GM23338 (cell line): ENCODE results near the gene PCSK6. TPM values are rescaled to one million over a fixed set of nuclear protein-coding genes. Genes with fewer than 3 reads are reported as not detected.

Experiments used
- ATAC-seq: fragments of 200-7000 bp; cut with Tn5 transposase; 3 replicates; pipeline ENCODE4 v1.9.1; 2020
- DNase-seq: peaks from one replicate; pipeline ENCODE4 v3.0.0-alpha.2; 2015; ENCODE audit warnings: low spot score
- H2AFZ ChIP-seq: fragments of 200-600 bp; sonication (generic); 2 replicates; pipeline ENCODE4 v1.8.0; 2016; ENCODE audit warnings: antibody characterized with exemption, mild to moderate bottlenecking, moderate library complexity
- H3F3A ChIP-seq: fragments of 200-600 bp; sonication (generic); replicated peaks from 2 replicates; pipeline ENCODE4 v1.8.0; 2017; ENCODE audit warnings: antibody characterized with exemption, mixed run types, low read depth
- H3K27ac ChIP-seq: fragments of 200-600 bp; sonication (generic); 2 replicates; pipeline ENCODE4 v1.6.1; 2016; ENCODE audit warnings: low read depth
- H3K27me3 ChIP-seq: fragments of 200-600 bp; sonication (generic); 2 replicates; pipeline ENCODE4 v1.8.0; 2016; ENCODE audit warnings: mild to moderate bottlenecking, mixed run types, moderate library complexity; ENCODE audit not compliant: insufficient read depth
- H3K36me3 ChIP-seq: fragments of 200-600 bp; sonication (generic); 2 replicates; pipeline ENCODE4 v1.8.0; 2016; ENCODE audit warnings: mild to moderate bottlenecking; ENCODE audit not compliant: insufficient read depth
- H3K4me1 ChIP-seq: fragments of 200-600 bp; sonication (generic); 2 replicates; pipeline ENCODE4 v1.8.0; 2016; ENCODE audit warnings: mild to moderate bottlenecking, moderate library complexity; ENCODE audit not compliant: insufficient read depth
- H3K4me2 ChIP-seq: fragments of 200-600 bp; sonication (generic); 2 replicates; pipeline ENCODE4 v1.7.1; 2017; ENCODE audit warnings: mixed run types
- H3K4me3 ChIP-seq: fragments of 200-600 bp; sonication (generic); 2 replicates; pipeline ENCODE4 v1.6.1; 2016; ENCODE audit warnings: mixed run types
- H3K79me2 ChIP-seq: fragments of 200-600 bp; sonication (generic); replicated peaks from 2 replicates; pipeline ENCODE4 v1.8.0; 2017; ENCODE audit warnings: mild to moderate bottlenecking; ENCODE audit not compliant: insufficient read depth
- H3K9me2 ChIP-seq: fragments of 200-600 bp; sonication (generic); 2 replicates; pipeline ENCODE4 v1.8.0; 2017; ENCODE audit not compliant: insufficient read depth
- H4K20me1 ChIP-seq: fragments of 200-600 bp; sonication (generic); replicated peaks from 2 replicates; pipeline ENCODE4 v1.8.0; 2017; ENCODE audit warnings: mild to moderate bottlenecking; ENCODE audit not compliant: insufficient read depth
- H3K27ac Mint-ChIP-seq: 2 replicates; pipeline ENCODE4 v1.8.0; 2020; ENCODE audit warnings: inconsistent platforms, mild to moderate bottlenecking, moderate library complexity, mixed read lengths
- H3K27me3 Mint-ChIP-seq: 3 replicates; pipeline ENCODE4 v1.8.0; 2022; ENCODE audit warnings: low read depth, mild to moderate bottlenecking, moderate library complexity, mixed read lengths, inconsistent platforms; ENCODE audit not compliant: insufficient read depth, poor library complexity
- H3K36me3 Mint-ChIP-seq: 3 replicates; pipeline ENCODE4 v1.8.0; 2021; ENCODE audit warnings: low read depth, mild to moderate bottlenecking, inconsistent platforms, moderate library complexity, mixed read lengths
- H3K4me1 Mint-ChIP-seq: 3 replicates; pipeline ENCODE4 v1.8.0; 2020; ENCODE audit warnings: mild to moderate bottlenecking, inconsistent platforms, mixed read lengths
- H3K4me3 Mint-ChIP-seq: 3 replicates; pipeline ENCODE4 v1.8.0; 2021; ENCODE audit warnings: moderate library complexity, mild to moderate bottlenecking, inconsistent platforms, mixed read lengths
- H3K9me3 Mint-ChIP-seq: 3 replicates; pipeline ENCODE4 v1.8.0; 2020; ENCODE audit warnings: moderate library complexity, mild to moderate bottlenecking, inconsistent platforms, mixed read lengths
- CREB1 ChIP-seq: fragments of 250-450 bp; sonication (Bioruptor Pico); IDR thresholded peaks from 2 replicates; pipeline ENCODE4 v1.5.0; 2020; ENCODE audit warnings: low read depth, mild to moderate bottlenecking, moderate library complexity
- EZH2 ChIP-seq: fragments of 200-600 bp; sonication (generic); IDR thresholded peaks from one replicate; pipeline ENCODE4 v1.8.0; 2017; ENCODE audit warnings: antibody characterized with exemption, mild to moderate bottlenecking, low read depth; ENCODE audit not compliant: unreplicated experiment
- JUNB ChIP-seq: IDR thresholded peaks from one replicate; pipeline ENCODE4 v1.6.1; 2016; ENCODE audit warnings: antibody characterized with exemption; ENCODE audit not compliant: unreplicated experiment
- NANOG ChIP-seq: IDR thresholded peaks from 2 replicates; pipeline ENCODE4 v1.6.1; 2016; ENCODE audit warnings: antibody characterized with exemption, borderline replicate concordance
- POLR2AphosphoS5 ChIP-seq: IDR thresholded peaks from 2 replicates; pipeline ENCODE4 v1.6.1; 2016; ENCODE audit warnings: antibody characterized with exemption, low read depth
- STAT1 ChIP-seq: IDR thresholded peaks from one replicate; pipeline ENCODE4 v1.6.1; 2016; ENCODE audit warnings: antibody characterized with exemption; ENCODE audit not compliant: unreplicated experiment
- ZNF114 ChIP-seq: fragments of 250-450 bp; sonication (Bioruptor Pico); IDR thresholded peaks from 2 replicates; pipeline ENCODE4 v1.5.0; 2020; ENCODE audit warnings: mild to moderate bottlenecking, moderate library complexity
- ZNF331 ChIP-seq: fragments of 250-450 bp; sonication (Bioruptor Pico); IDR thresholded peaks from 2 replicates; pipeline ENCODE4 v1.5.0; 2020; ENCODE audit warnings: low read depth, mild to moderate bottlenecking, moderate library complexity
- polyA plus RNA-seq: library from polyadenylated mRNA; unstranded; fragments of >200 nt; fragmentation: Nextera tagmentation; extraction: Ambion mirVana; gene quantifications from 2 replicates; pipeline ENCODE4 v1.2.1, GENCODE V29; 2016
- total RNA-seq: library from RNA; depleted of rRNA; stranded (reverse); fragments of >200 nt; shearing (Covaris generic); gene quantifications from 2 replicates; pipeline ENCODE4 v1.2.3, GENCODE V29; 2014
- TF ChIP-seq, protein P1 (sequence below), 2 experiments: fragments of 200-600 bp in 1 of 2; sonication (generic) in 1 of 2; conservative IDR thresholded peaks; 2 replicates each; pipeline versions ENCODE4 v1.5.1 to v1.6.1; 2016 to 2017; ENCODE audit warnings: antibody characterized with exemption in 2 of 2, low read depth in 2 of 2, mild to moderate bottlenecking in 2 of 2, moderate library complexity in 1 of 2
- TF ChIP-seq, protein P2 (sequence below): fragments of 250-450 bp; sonication (Bioruptor Pico); IDR thresholded peaks from 2 replicates; pipeline ENCODE4 v1.5.0; 2020; ENCODE audit warnings: mild to moderate bottlenecking, moderate library complexity
- TF ChIP-seq, protein P3 (sequence below): IDR thresholded peaks from 2 replicates; pipeline ENCODE4 v1.6.1; 2016; ENCODE audit warnings: antibody characterized with exemption
- TF ChIP-seq, protein P4 (sequence below): IDR thresholded peaks from one replicate; pipeline ENCODE4 v1.6.1; 2018; ENCODE audit warnings: antibody characterized with exemption; ENCODE audit not compliant: unreplicated experiment

PCSK6 gene
- total and polyA plus RNA-seq, 2 experiments from 2014 or later: 1.7 to 6.7 TPM

DNA sequence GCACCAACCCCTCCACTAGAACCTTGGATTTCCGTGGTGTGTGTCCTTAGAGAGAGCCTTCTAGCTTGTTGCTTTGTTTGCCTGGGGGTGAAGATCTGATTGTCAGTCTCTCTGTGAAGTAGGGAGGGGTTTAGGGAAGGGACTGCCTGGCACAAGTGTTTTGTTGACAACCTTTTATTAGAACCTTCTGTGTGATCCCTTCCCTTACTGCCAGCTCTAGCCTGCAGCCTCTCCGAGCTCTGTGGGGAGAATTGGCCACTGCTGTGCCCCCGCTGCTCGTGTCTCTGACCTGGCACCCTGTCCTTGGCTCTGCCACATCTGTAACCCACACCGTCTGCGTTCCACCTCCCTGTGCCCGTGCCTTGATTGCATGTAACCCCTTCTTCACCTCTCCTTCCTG lies 30.9 kb upstream of the PCSK6 start:
- Mint-ChIP-seq H3K4me1 (no peaks in the 10 kb centered on the region), H3K4me3 (no peak overlapping the region), H3K36me3 (no peaks in the 10 kb centered on the region), H3K27ac (no peak overlapping the region), H3K27me3 (peaks cover 4% of the 10 kb centered on the region), H3K9me3 (peaks cover 8% of the 10 kb centered on the region; the same call in 1 of the 3 replicates)
- Histone ChIP-seq H3K4me3 (no peak overlapping the region), H3K27me3 (no peaks in the 10 kb centered on the region), H3K4me1 (no peaks in the 10 kb centered on the region), H3K79me2 (no peaks in the 10 kb centered on the region), H3K4me2 (no peak overlapping the region), H3K27ac (no peak overlapping the region), H4K20me1 (no peaks in the 10 kb centered on the region), H3F3A (no peaks in the 10 kb centered on the region), H2AFZ (no peak overlapping the region), H3K9me2 (no peaks in the 10 kb centered on the region), H3K36me3 (no peaks in the 10 kb centered on the region)
- no peak for DNase-seq
- no peak for TF ChIP-seq POLR2AphosphoS5
- TF ChIP-seq, protein P1, sequence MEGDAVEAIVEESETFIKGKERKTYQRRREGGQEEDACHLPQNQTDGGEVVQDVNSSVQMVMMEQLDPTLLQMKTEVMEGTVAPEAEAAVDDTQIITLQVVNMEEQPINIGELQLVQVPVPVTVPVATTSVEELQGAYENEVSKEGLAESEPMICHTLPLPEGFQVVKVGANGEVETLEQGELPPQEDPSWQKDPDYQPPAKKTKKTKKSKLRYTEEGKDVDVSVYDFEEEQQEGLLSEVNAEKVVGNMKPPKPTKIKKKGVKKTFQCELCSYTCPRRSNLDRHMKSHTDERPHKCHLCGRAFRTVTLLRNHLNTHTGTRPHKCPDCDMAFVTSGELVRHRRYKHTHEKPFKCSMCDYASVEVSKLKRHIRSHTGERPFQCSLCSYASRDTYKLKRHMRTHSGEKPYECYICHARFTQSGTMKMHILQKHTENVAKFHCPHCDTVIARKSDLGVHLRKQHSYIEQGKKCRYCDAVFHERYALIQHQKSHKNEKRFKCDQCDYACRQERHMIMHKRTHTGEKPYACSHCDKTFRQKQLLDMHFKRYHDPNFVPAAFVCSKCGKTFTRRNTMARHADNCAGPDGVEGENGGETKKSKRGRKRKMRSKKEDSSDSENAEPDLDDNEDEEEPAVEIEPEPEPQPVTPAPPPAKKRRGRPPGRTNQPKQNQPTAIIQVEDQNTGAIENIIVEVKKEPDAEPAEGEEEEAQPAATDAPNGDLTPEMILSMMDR (conservative IDR thresholded peaks at IDR 0.05; ENCODE audit: low read depth in 2 of 2): no peak
- TF ChIP-seq, protein P2, sequence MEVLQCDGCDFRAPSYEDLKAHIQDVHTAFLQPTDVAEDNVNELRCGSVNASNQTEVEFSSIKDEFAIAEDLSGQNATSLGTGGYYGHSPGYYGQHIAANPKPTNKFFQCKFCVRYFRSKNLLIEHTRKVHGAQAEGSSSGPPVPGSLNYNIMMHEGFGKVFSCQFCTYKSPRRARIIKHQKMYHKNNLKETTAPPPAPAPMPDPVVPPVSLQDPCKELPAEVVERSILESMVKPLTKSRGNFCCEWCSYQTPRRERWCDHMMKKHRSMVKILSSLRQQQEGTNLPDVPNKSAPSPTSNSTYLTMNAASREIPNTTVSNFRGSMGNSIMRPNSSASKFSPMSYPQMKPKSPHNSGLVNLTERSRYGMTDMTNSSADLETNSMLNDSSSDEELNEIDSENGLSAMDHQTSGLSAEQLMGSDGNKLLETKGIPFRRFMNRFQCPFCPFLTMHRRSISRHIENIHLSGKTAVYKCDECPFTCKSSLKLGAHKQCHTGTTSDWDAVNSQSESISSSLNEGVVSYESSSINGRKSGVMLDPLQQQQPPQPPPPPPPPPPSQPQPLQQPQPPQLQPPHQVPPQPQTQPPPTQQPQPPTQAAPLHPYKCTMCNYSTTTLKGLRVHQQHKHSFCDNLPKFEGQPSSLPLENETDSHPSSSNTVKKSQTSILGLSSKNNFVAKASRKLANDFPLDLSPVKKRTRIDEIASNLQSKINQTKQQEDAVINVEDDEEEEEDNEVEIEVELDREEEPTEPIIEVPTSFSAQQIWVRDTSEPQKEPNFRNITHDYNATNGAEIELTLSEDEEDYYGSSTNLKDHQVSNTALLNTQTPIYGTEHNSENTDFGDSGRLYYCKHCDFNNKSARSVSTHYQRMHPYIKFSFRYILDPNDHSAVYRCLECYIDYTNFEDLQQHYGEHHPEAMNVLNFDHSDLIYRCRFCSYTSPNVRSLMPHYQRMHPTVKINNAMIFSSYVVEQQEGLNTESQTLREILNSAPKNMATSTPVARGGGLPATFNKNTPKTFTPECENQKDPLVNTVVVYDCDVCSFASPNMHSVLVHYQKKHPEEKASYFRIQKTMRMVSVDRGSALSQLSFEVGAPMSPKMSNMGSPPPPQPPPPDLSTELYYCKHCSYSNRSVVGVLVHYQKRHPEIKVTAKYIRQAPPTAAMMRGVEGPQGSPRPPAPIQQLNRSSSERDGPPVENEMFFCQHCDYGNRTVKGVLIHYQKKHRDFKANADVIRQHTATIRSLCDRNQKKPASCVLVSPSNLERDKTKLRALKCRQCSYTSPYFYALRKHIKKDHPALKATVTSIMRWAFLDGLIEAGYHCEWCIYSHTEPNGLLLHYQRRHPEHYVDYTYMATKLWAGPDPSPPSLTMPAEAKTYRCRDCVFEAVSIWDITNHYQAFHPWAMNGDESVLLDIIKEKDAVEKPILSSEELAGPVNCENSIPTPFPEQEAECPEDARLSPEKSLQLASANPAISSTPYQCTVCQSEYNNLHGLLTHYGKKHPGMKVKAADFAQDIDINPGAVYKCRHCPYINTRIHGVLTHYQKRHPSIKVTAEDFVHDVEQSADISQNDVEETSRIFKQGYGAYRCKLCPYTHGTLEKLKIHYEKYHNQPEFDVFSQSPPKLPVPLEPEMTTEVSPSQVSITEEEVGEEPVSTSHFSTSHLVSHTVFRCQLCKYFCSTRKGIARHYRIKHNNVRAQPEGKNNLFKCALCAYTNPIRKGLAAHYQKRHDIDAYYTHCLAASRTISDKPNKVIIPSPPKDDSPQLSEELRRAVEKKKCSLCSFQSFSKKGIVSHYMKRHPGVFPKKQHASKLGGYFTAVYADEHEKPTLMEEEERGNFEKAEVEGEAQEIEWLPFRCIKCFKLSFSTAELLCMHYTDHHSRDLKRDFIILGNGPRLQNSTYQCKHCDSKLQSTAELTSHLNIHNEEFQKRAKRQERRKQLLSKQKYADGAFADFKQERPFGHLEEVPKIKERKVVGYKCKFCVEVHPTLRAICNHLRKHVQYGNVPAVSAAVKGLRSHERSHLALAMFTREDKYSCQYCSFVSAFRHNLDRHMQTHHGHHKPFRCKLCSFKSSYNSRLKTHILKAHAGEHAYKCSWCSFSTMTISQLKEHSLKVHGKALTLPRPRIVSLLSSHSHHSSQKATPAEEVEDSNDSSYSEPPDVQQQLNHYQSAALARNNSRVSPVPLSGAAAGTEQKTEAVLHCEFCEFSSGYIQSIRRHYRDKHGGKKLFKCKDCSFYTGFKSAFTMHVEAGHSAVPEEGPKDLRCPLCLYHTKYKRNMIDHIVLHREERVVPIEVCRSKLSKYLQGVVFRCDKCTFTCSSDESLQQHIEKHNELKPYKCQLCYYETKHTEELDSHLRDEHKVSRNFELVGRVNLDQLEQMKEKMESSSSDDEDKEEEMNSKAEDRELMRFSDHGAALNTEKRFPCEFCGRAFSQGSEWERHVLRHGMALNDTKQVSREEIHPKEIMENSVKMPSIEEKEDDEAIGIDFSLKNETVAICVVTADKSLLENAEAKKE (CRISPR knock-in tag): no peak
- no peak for TF ChIP-seq STAT1
- no peak for TF ChIP-seq NANOG
- no peak for TF ChIP-seq ZNF331 (CRISPR knock-in tag)
- TF ChIP-seq CREB1 (CRISPR knock-in tag): no peak
- TF ChIP-seq, protein P3, sequence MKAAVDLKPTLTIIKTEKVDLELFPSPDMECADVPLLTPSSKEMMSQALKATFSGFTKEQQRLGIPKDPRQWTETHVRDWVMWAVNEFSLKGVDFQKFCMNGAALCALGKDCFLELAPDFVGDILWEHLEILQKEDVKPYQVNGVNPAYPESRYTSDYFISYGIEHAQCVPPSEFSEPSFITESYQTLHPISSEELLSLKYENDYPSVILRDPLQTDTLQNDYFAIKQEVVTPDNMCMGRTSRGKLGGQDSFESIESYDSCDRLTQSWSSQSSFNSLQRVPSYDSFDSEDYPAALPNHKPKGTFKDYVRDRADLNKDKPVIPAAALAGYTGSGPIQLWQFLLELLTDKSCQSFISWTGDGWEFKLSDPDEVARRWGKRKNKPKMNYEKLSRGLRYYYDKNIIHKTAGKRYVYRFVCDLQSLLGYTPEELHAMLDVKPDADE: no peak
- no peak for TF ChIP-seq EZH2
- TF ChIP-seq JUNB: no peak
- TF ChIP-seq ZNF114 (CRISPR knock-in tag): no peak
- TF ChIP-seq, protein P4, sequence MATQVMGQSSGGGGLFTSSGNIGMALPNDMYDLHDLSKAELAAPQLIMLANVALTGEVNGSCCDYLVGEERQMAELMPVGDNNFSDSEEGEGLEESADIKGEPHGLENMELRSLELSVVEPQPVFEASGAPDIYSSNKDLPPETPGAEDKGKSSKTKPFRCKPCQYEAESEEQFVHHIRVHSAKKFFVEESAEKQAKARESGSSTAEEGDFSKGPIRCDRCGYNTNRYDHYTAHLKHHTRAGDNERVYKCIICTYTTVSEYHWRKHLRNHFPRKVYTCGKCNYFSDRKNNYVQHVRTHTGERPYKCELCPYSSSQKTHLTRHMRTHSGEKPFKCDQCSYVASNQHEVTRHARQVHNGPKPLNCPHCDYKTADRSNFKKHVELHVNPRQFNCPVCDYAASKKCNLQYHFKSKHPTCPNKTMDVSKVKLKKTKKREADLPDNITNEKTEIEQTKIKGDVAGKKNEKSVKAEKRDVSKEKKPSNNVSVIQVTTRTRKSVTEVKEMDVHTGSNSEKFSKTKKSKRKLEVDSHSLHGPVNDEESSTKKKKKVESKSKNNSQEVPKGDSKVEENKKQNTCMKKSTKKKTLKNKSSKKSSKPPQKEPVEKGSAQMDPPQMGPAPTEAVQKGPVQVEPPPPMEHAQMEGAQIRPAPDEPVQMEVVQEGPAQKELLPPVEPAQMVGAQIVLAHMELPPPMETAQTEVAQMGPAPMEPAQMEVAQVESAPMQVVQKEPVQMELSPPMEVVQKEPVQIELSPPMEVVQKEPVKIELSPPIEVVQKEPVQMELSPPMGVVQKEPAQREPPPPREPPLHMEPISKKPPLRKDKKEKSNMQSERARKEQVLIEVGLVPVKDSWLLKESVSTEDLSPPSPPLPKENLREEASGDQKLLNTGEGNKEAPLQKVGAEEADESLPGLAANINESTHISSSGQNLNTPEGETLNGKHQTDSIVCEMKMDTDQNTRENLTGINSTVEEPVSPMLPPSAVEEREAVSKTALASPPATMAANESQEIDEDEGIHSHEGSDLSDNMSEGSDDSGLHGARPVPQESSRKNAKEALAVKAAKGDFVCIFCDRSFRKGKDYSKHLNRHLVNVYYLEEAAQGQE: no peak
- ATAC-seq: no peak
